H1 (cell line): Measurements from ENCODE around the gene PRODH2. TPM values are rescaled to one million over a fixed set of nuclear protein-coding genes. Genes with fewer than 3 reads are reported as not detected.

ENCODE experiments used
- CTCF ChIA-PET: fragments of 300-600 bp; sonication (Branson Sonifier 250); formaldehyde crosslinking; loops from one replicate; lab custom pipeline; 2021; ENCODE audit not compliant: partially characterized antibody; lab: Charles Lee
- POLR2A ChIA-PET: fragments of 300-600 bp; sonication (Branson Sonifier 250); formaldehyde crosslinking; loops from one replicate; lab custom pipeline; 2021; ENCODE audit warnings: inconsistent platforms; ENCODE audit not compliant: partially characterized antibody; lab: Charles Lee
- DNase-seq, 2 experiments: peaks; one replicate each; pipeline versions ENCODE4 v3.0.0 to v3.0.0-alpha.2; 2010 to 2022; ENCODE audit warnings: low spot score in 2 of 2, low read depth in 1 of 2, mixed read lengths in 1 of 2
- FAIRE-seq: peaks from 2 replicates; lab custom pipeline; 2011; peaks lifted over from hg19 to GRCh38; lab: Jason Lieb, UNC
- H2AFZ ChIP-seq: 2 replicates; pipeline ENCODE4 v1.8.1; 2012; ENCODE audit warnings: low read length, inconsistent platforms
- H2AK5ac ChIP-seq: 2 replicates; pipeline ENCODE4 v1.6.1; 2013; ENCODE audit warnings: low read depth, low read length
- H2BK120ac ChIP-seq: replicated peaks from 2 replicates; pipeline ENCODE3; 2013; ENCODE audit warnings: low read depth, low read length, inconsistent platforms
- H2BK12ac ChIP-seq: 2 replicates; pipeline ENCODE4 v1.6.1; 2013; ENCODE audit warnings: low read depth, low read length
- H2BK15ac ChIP-seq: 2 replicates; pipeline ENCODE4 v1.6.1; 2013; ENCODE audit warnings: low read length
- H2BK20ac ChIP-seq: 2 replicates; pipeline ENCODE4 v1.6.1; 2013; ENCODE audit warnings: low read length
- H2BK5ac ChIP-seq: 2 replicates; pipeline ENCODE4 v1.6.1; 2013; ENCODE audit warnings: low read depth, low read length
- H3K14ac ChIP-seq: 2 replicates; pipeline ENCODE4 v1.6.1; 2013; ENCODE audit warnings: inconsistent platforms; ENCODE audit not compliant: insufficient read length
- H3K18ac ChIP-seq: 2 replicates; pipeline ENCODE4 v1.6.1; 2013; ENCODE audit warnings: low read length; ENCODE audit errors: extremely low read depth
- H3K23ac ChIP-seq: 2 replicates; pipeline ENCODE4 v1.6.1; 2013; ENCODE audit warnings: inconsistent platforms; ENCODE audit not compliant: insufficient read length
- H3K23me2 ChIP-seq: 2 replicates; pipeline ENCODE4 v1.6.1; 2013; ENCODE audit warnings: low read depth, low read length
- H3K27ac ChIP-seq: 2 replicates; pipeline ENCODE4 v1.6.1; 2011; ENCODE audit warnings: low read depth, low read length, inconsistent platforms
- H3K27me3 ChIP-seq, 4 experiments: replicated peaks in 1 of 4; 1 replicate in 1 of 4; 2 replicates in 3 of 4; pipeline versions ENCODE4 v1.6.1 to v1.8.1; 2011 to 2013; ENCODE audit warnings: low read length in 3 of 4, mild to moderate bottlenecking in 3 of 4, inconsistent platforms in 2 of 4, mixed read lengths in 2 of 4, moderate library complexity in 1 of 4; ENCODE audit not compliant: control insufficient read depth in 3 of 4, insufficient read depth in 3 of 4; ENCODE audit errors: extremely low read depth in 1 of 4
- H3K36me3 ChIP-seq, 4 experiments: 2 replicates each; pipeline versions ENCODE4 v1.6.1 to v1.8.1; 2011 to 2013; ENCODE audit warnings: mild to moderate bottlenecking in 4 of 4, low read length in 3 of 4, moderate library complexity in 2 of 4, control low read depth in 1 of 4, inconsistent platforms in 1 of 4; ENCODE audit not compliant: insufficient read depth in 4 of 4, control insufficient read depth in 2 of 4
- H3K4ac ChIP-seq: replicated peaks from 2 replicates; pipeline ENCODE3; 2013; ENCODE audit warnings: low read length, low read depth, mixed read lengths, inconsistent platforms; ENCODE audit not compliant: insufficient read length
- H3K4me1 ChIP-seq, 4 experiments: replicated peaks in 1 of 4; 1 replicate in 1 of 4; 2 replicates in 3 of 4; pipeline versions ENCODE4 v1.6.1 to v1.8.1; 2011 to 2013; ENCODE audit warnings: low read length in 3 of 4, inconsistent platforms in 2 of 4, mixed read lengths in 1 of 4; ENCODE audit not compliant: insufficient read depth in 4 of 4, control insufficient read depth in 3 of 4
- H3K4me2 ChIP-seq, 2 experiments: 2 replicates each; pipeline versions ENCODE4 v1.6.1 to v1.8.1; 2011 to 2013; ENCODE audit warnings: low read depth in 2 of 2, low read length in 2 of 2, control low read depth in 1 of 2, inconsistent platforms in 1 of 2, mild to moderate bottlenecking in 1 of 2; ENCODE audit not compliant: insufficient read depth in 1 of 2
- H3K4me3 ChIP-seq, 4 experiments: fragments of 200-600, 300-600 bp in 1 of 4; sonication (generic), shearing (Covaris generic), sonication (Bioruptor Twin) in 1 of 4; 2 replicates each; pipeline versions ENCODE4 v1.5.1 to v1.8.1; 2011 to 2016; ENCODE audit warnings: low read length in 4 of 4, low read depth in 3 of 4, control low read depth in 2 of 4, inconsistent platforms in 2 of 4, mild to moderate bottlenecking in 2 of 4, mixed read lengths in 1 of 4, moderate library complexity in 1 of 4; ENCODE audit not compliant: insufficient read depth in 2 of 4; ENCODE audit errors: extremely low read depth in 1 of 4
- H3K56ac ChIP-seq: replicated peaks from 2 replicates; pipeline ENCODE3; 2013; ENCODE audit warnings: low read depth, mild to moderate bottlenecking, mixed read lengths, low read length, inconsistent platforms; ENCODE audit not compliant: insufficient read length
- H3K79me1 ChIP-seq: 2 replicates; pipeline ENCODE4 v1.6.1; 2013; ENCODE audit warnings: low read depth, low read length, control low read depth
- H3K79me2 ChIP-seq, 2 experiments: 2 replicates each; pipeline versions ENCODE4 v1.6.1 to v1.8.1; 2012 to 2013; ENCODE audit warnings: low read length in 2 of 2, mild to moderate bottlenecking in 2 of 2, inconsistent platforms in 1 of 2; ENCODE audit not compliant: insufficient read depth in 2 of 2, control insufficient read depth in 1 of 2
- H3K9ac ChIP-seq, 4 experiments: replicated peaks in 1 of 4; 1 replicate in 1 of 4; 2 replicates in 3 of 4; pipeline versions ENCODE4 v1.6.1 to v1.8.1; 2011 to 2013; ENCODE audit warnings: low read depth in 3 of 4, low read length in 3 of 4, control low read depth in 2 of 4, mild to moderate bottlenecking in 2 of 4, moderate library complexity in 2 of 4, inconsistent platforms in 1 of 4; ENCODE audit errors: extremely low read depth in 1 of 4
- H3K9me3 ChIP-seq, 2 experiments: 2 replicates each; pipeline versions ENCODE4 v1.6.1 to v1.8.1; 2012 to 2013; ENCODE audit warnings: mild to moderate bottlenecking in 2 of 2, moderate library complexity in 2 of 2, control low read depth in 1 of 2, inconsistent platforms in 1 of 2, low read depth in 1 of 2, low read length in 1 of 2, mixed read lengths in 1 of 2; ENCODE audit not compliant: insufficient read depth in 2 of 2
- H4K20me1 ChIP-seq, 2 experiments: replicated peaks in 1 of 2; 2 replicates each; pipeline versions ENCODE3 to v1.8.1; 2011 to 2013; ENCODE audit warnings: inconsistent platforms in 2 of 2, low read length in 2 of 2, mild to moderate bottlenecking in 1 of 2; ENCODE audit not compliant: insufficient read depth in 2 of 2, control insufficient read depth in 1 of 2
- H4K5ac ChIP-seq: 2 replicates; pipeline ENCODE4 v1.6.1; 2013; ENCODE audit warnings: low read length, low read depth, mixed read lengths, inconsistent platforms; ENCODE audit not compliant: insufficient read length
- H4K8ac ChIP-seq: 2 replicates; pipeline ENCODE4 v1.8.0; 2013; ENCODE audit warnings: mild to moderate bottlenecking, moderate library complexity, low read length, inconsistent platforms; ENCODE audit not compliant: insufficient read depth; ENCODE audit errors: extremely low read depth
- H4K91ac ChIP-seq: replicated peaks from 2 replicates; pipeline ENCODE3; 2013; ENCODE audit warnings: low read length, mixed read lengths, inconsistent platforms; ENCODE audit not compliant: insufficient read length
- ATF2 ChIP-seq: IDR thresholded peaks from 2 replicates; pipeline ENCODE4 v1.6.1; 2012; ENCODE audit warnings: low read length, inconsistent platforms
- BACH1 ChIP-seq: IDR thresholded peaks from 2 replicates; pipeline ENCODE4 v1.6.1; 2012; ENCODE audit warnings: low read length, improper control_type of control experiment
- BCL11A ChIP-seq, 2 experiments: IDR thresholded peaks; one replicate each; pipeline ENCODE4 v1.6.1; 2011; ENCODE audit warnings: low read depth in 2 of 2, low read length in 2 of 2, mild to moderate bottlenecking in 2 of 2
- CHD2 ChIP-seq: IDR thresholded peaks from 2 replicates; pipeline ENCODE4 v1.6.1; 2012; ENCODE audit warnings: low read length, improper control_type of control experiment
- CREB1 ChIP-seq: IDR thresholded peaks from 2 replicates; pipeline ENCODE4 v1.6.1; 2012; ENCODE audit warnings: inconsistent platforms
- EGR1 ChIP-seq: IDR thresholded peaks from 2 replicates; pipeline ENCODE4 v1.6.1; 2011; ENCODE audit warnings: low read depth, low read length, borderline replicate concordance
- EZH2 ChIP-seq: fragments of 200-600 bp; sonication (generic); IDR thresholded peaks from 2 replicates; pipeline ENCODE4 v1.7.1; 2012; ENCODE audit warnings: low read depth, mild to moderate bottlenecking, moderate library complexity, low read length, inconsistent platforms; ENCODE audit not compliant: severe bottlenecking
- GTF2F1 ChIP-seq: IDR thresholded peaks from 2 replicates; pipeline ENCODE4 v1.6.1; 2012; ENCODE audit warnings: low read depth, low read length, improper control_type of control experiment, borderline replicate concordance
- MAFK ChIP-seq: IDR thresholded peaks from 2 replicates; pipeline ENCODE4 v1.6.1; 2012; ENCODE audit warnings: low read depth, mild to moderate bottlenecking, improper control_type of control experiment, low read length
- POLR2A ChIP-seq, 2 experiments: IDR thresholded peaks; 1 replicate in 1 of 2; 2 replicates in 1 of 2; pipeline ENCODE4 v1.6.1; 2011; ENCODE audit warnings: low read depth in 2 of 2, low read length in 2 of 2, mild to moderate bottlenecking in 2 of 2; ENCODE audit errors: control extremely low read depth in 1 of 2
- RBBP5 ChIP-seq: IDR thresholded peaks from 2 replicates; pipeline ENCODE4 v1.7.1; 2012; ENCODE audit warnings: low read depth, mild to moderate bottlenecking, inconsistent platforms, low read length, moderate library complexity, borderline replicate concordance
- RFX5 ChIP-seq: IDR thresholded peaks from 2 replicates; pipeline ENCODE4 v1.6.1; 2011; ENCODE audit warnings: low read depth, low read length, improper control_type of control experiment, borderline replicate concordance
- WGBS, 2 experiments: shearing (Covaris generic) in 1 of 2; methylation state at CpG; one replicate each; pipeline versions ENCODE4 v1.1.6 to v1.1.7; 2013 to 2015; ENCODE audit warnings: low lambda C conversion rate in 2 of 2, mixed read lengths in 2 of 2, inconsistent platforms in 1 of 2, low coverage in 1 of 2, missing lambda C conversion rate in 1 of 2; ENCODE audit not compliant: insufficient replicate concordance in 2 of 2, insufficient coverage in 1 of 2, insufficient read length in 1 of 2; ENCODE audit errors: extremely low coverage in 1 of 2, missing lambda C conversion rate in 1 of 2; 5-methylcytosine and 5-hydroxymethylcytosine counted together
- polyA plus RNA-seq, 7 experiments: library from polyadenylated mRNA; depleted of rRNA in 3 of 7; stranded (reverse) in 5 of 7; unstranded in 2 of 7; fragments of >200 nt in 5 of 7; fragments of 200-250 nt in 2 of 7; gene quantifications; 1 replicate in 5 of 7; 2 replicates in 1 of 7; 4 replicates in 1 of 7; pipeline versions ENCODE4 v1.2.1 to v1.2.3, GENCODE V29; 2011 to 2013; ENCODE audit warnings: missing spikeins in 2 of 7, mixed read lengths in 2 of 7
- total RNA-seq: library from RNA; stranded (reverse); fragmentation: NEBNext Ultra II Directional; extraction: Animal tissue kit (Norgen Biotek cat#: 25700); gene quantifications from 2 replicates; pipeline ENCODE4 v1.2.1, GENCODE V29; 2021

The PRODH2 gene
- total and polyA plus RNA-seq, 2 of the 8 experiments (the other 6 are each of a cell fraction or from before 2014, with no cell fraction given): not detected

GRCh38 chr19:35789195-35789977, 23.3 kb downstream of the PRODH2 start:
- H3K14ac ChIP-seq: no peak overlapping the region
- no peaks in the 10 kb centered on the region for H3K79me2 ChIP-seq
- H4K5ac ChIP-seq: no peak overlapping the region
- no peak overlapping the region for H4K91ac ChIP-seq
- H3K36me3 ChIP-seq: no peaks in the 10 kb centered on the region
- H3K9ac ChIP-seq: no peak overlapping the region
- no peak overlapping the region for H3K27ac ChIP-seq
- H4K20me1 ChIP-seq: peaks cover 3 to 7% of the 10 kb centered on the region in 2 experiments
- H3K18ac ChIP-seq: no peak overlapping the region
- H3K4ac ChIP-seq: no peak overlapping the region
- H2BK5ac ChIP-seq: no peak overlapping the region
- H2BK12ac ChIP-seq: no peak overlapping the region
- H3K56ac ChIP-seq: no peak overlapping the region
- DNase-seq (no peak), FAIRE-seq (no peak)
- no peaks in the 10 kb centered on the region for H3K9me3 ChIP-seq
- no peaks in the 10 kb centered on the region; a peak in 1 of 7 replicates for H3K27me3 ChIP-seq
- CTCF ChIA-PET: interaction anchor here (0.8 to 3.8 kb wide), 7 partner anchors 8 to 142 kb away, joined by 3 to 13 read pairs (median 3); no protein-coding TSS in a partner anchor
- H2AK5ac ChIP-seq: no peak overlapping the region
- H3K4me3 ChIP-seq: no peak overlapping the region
- no peaks in the 10 kb centered on the region for H3K79me1 ChIP-seq
- H2AFZ ChIP-seq: no peak overlapping the region
- POLR2A ChIA-PET: interaction anchor here (2.2 kb wide), 1 partner anchor 16 kb away, joined by 9 read pairs; no protein-coding TSS in a partner anchor
- H2BK20ac ChIP-seq: no peak overlapping the region
- H3K23ac ChIP-seq: no peak overlapping the region
- peaks cover 7% of the 10 kb centered on the region; the same call in 1 of the 2 replicates for H3K23me2 ChIP-seq
- H3K4me2 ChIP-seq: no peak overlapping the region
- peaks cover 0 to 6% (median 2%) of the 10 kb centered on the region in 4 experiments; a peak in 2 of 7 replicates for H3K4me1 ChIP-seq
- H2BK120ac ChIP-seq: no peak overlapping the region
- H2BK15ac ChIP-seq: no peak overlapping the region
- H4K8ac ChIP-seq: no peak overlapping the region
- WGBS, 2 experiments: 91% methylated on average over 10 of the region's 11 CpGs; no CpG with 5 or more reads in 1 of the 2 experiments
- TF ChIP-seq POLR2A (IDR thresholded peaks at IDR 0.05; ENCODE audit: control extremely low read depth in 1 of 2, low read depth in 2 of 2, low read length in 2 of 2) (no peak), BCL11A (IDR thresholded peaks at IDR 0.05; ENCODE audit: low read depth in 2 of 2, low read length in 2 of 2) (no peak), GTF2F1 (no peak), RBBP5 (no peak), RFX5 (no peak), ATF2 (no peak), MAFK (no peak), EGR1 (no peak), CHD2 (no peak), BACH1 (no peak), CREB1 (no peak), EZH2 (no peak)
